K562 (cell line): ENCODE data around the gene ZNF22. TPM values are rescaled to one million over a fixed set of nuclear protein-coding genes. Genes with fewer than 3 reads are reported as not detected.
A peak's percentile ranks its signal among the peaks of the same experiment; 100 is the strongest.

Experiments
- ATAC-seq: fragments of 200-7000 bp; cut with Tn5 transposase; 3 replicates; pipeline ENCODE4 v1.9.1; 2020; ENCODE audit warnings: moderate library complexity
- BruUV-seq: library from RNA; stranded (reverse); fragments of 400-500 nt; replicated peaks from 2 replicates; lab custom pipeline; 2021; lab: Mats Ljungman, UMichigan
- CTCF ChIA-PET: fragments of 300-600 bp; formaldehyde crosslinking; extraction: SDS; loops from one replicate; lab custom pipeline; 2021; ENCODE audit warnings: low intra/inter-chr PET ratio; lab: Yijun Ruan, JAX
- POLR2A ChIA-PET: fragments of 300-600, 350-650 bp; sonication (Branson Sonifier 250); formaldehyde crosslinking; extraction: SDS; loops from one replicate; lab custom pipeline; 2021; ENCODE audit warnings: antibody characterized with exemption, inconsistent platforms; lab: Yijun Ruan, JAX
- DNase-seq, 4 experiments: peaks; one replicate each; pipeline versions ENCODE4 v3.0.0 to v3.0.0-alpha.2; 2011 to 2018; ENCODE audit warnings: low spot score in 3 of 4, mixed read lengths in 3 of 4; ENCODE audit errors: extremely low read depth in 1 of 4
- FAIRE-seq: peaks from 2 replicates; lab custom pipeline; 2011; peaks lifted over from hg19 to GRCh38; lab: Jason Lieb, UNC
- H2AFZ ChIP-seq: 2 replicates; pipeline ENCODE4 v1.6.0; 2011; ENCODE audit warnings: low read depth, low read length, control low read depth, inconsistent platforms
- H3K27ac ChIP-seq: fragments of 200-600 bp; 3 replicates; pipeline ENCODE4 v1.8.0; 2011; ENCODE audit warnings: low read depth, mild to moderate bottlenecking, control low read depth, inconsistent platforms, low read length, moderate library complexity, mixed read lengths; ENCODE audit errors: extremely low read depth
- H3K27me3 ChIP-seq, 2 experiments: fragments of 300-600 bp in 1 of 2; 2 replicates in 1 of 2; 3 replicates in 1 of 2; pipeline versions ENCODE4 v1.6.0 to v1.8.0; 2011; ENCODE audit warnings: inconsistent platforms in 2 of 2, low read length in 2 of 2, mild to moderate bottlenecking in 1 of 2, mixed read lengths in 1 of 2, moderate library complexity in 1 of 2; ENCODE audit not compliant: control insufficient read depth in 2 of 2, insufficient read depth in 2 of 2
- H3K36me3 ChIP-seq: fragments of 300-600 bp; 3 replicates; pipeline ENCODE4 v1.8.0; 2011; ENCODE audit warnings: mild to moderate bottlenecking, low read length, inconsistent platforms; ENCODE audit not compliant: control insufficient read depth, insufficient read depth
- H3K4me1 ChIP-seq, 2 experiments: fragments of 200-600 bp in 1 of 2; replicated peaks in 1 of 2; 2 replicates in 1 of 2; 3 replicates in 1 of 2; pipeline versions ENCODE4 v1.5.1 to v1.8.0; 2011; ENCODE audit warnings: inconsistent platforms in 2 of 2, low read length in 2 of 2, mild to moderate bottlenecking in 1 of 2, mixed read lengths in 1 of 2, moderate library complexity in 1 of 2; ENCODE audit not compliant: control insufficient read depth in 2 of 2, insufficient read depth in 2 of 2
- H3K4me2 ChIP-seq: 2 replicates; pipeline ENCODE4 v1.6.1; 2011; ENCODE audit warnings: low read length, control low read depth, inconsistent platforms, mixed read lengths; ENCODE audit not compliant: insufficient read depth
- H3K4me3 ChIP-seq: fragments of 200-600 bp; sonication (generic), shearing (Covaris generic); 2 replicates; pipeline ENCODE4 v1.5.1; 2016; ENCODE audit warnings: control low read depth, inconsistent platforms
- H3K79me2 ChIP-seq: fragments of 200-600 bp; 3 replicates; pipeline ENCODE4 v1.8.0; 2011; ENCODE audit warnings: low read length, inconsistent platforms; ENCODE audit not compliant: control insufficient read depth, insufficient read depth
- H3K9ac ChIP-seq, 2 experiments: 2 replicates each; pipeline versions ENCODE4 v1.6.0 to v1.6.1; 2011; ENCODE audit warnings: low read depth in 2 of 2, low read length in 2 of 2, control low read depth in 1 of 2, inconsistent platforms in 1 of 2, mild to moderate bottlenecking in 1 of 2, mixed read lengths in 1 of 2; ENCODE audit not compliant: insufficient read depth in 1 of 2
- H3K9me1 ChIP-seq: one replicate; pipeline ENCODE4 v1.6.0; 2011; ENCODE audit warnings: inconsistent platforms, mild to moderate bottlenecking, low read length, moderate library complexity; ENCODE audit not compliant: control insufficient read depth, insufficient read depth
- H3K9me3 ChIP-seq: replicated peaks from 2 replicates; pipeline ENCODE4 v1.5.1; 2011; ENCODE audit warnings: low read depth, low read length, inconsistent platforms; ENCODE audit not compliant: control insufficient read depth, insufficient read depth
- H4K20me1 ChIP-seq: replicated peaks from 2 replicates; pipeline ENCODE4 v1.6.1; 2011; ENCODE audit warnings: low read length, inconsistent platforms, mixed read lengths; ENCODE audit not compliant: control insufficient read depth, insufficient read depth
- BACH1 ChIP-seq: fragments of 200-800 bp; sonication (Bioruptor generic); IDR thresholded peaks from 2 replicates; pipeline ENCODE4 v1.6.1; 2016; ENCODE audit warnings: missing genetic modification characterization, missing compliant biosample characterization
- ETS1 ChIP-seq: conservative IDR thresholded peaks from 2 replicates; pipeline ENCODE4 v1.6.1; 2011; ENCODE audit warnings: low read depth, mild to moderate bottlenecking, low read length; ENCODE audit not compliant: control insufficient read depth
- FOXK2 ChIP-seq, 2 experiments: fragments of 450-650 bp; IDR thresholded peaks in 1 of 2; conservative IDR thresholded peaks in 1 of 2; 2 replicates each; pipeline ENCODE4 v1.6.1; 2016; ENCODE audit warnings: low read depth in 2 of 2, mild to moderate bottlenecking in 1 of 2
- GABPB1 ChIP-seq: sonication (generic); formaldehyde crosslinking; IDR thresholded peaks from 2 replicates; pipeline ENCODE4 v1.8.0; 2022; ENCODE audit warnings: mild to moderate bottlenecking, missing genetic modification reagents
- PHB2 ChIP-seq: fragments of 450-650 bp; IDR thresholded peaks from 2 replicates; pipeline ENCODE4 v1.6.1; 2017; ENCODE audit warnings: low read depth
- PTBP1 ChIP-seq: fragments of 200-400 bp; formaldehyde crosslinking; IDR thresholded peaks from 2 replicates; pipeline ENCODE4 v1.6.1; 2017; ENCODE audit warnings: low read depth, low read length
- TBP ChIP-seq: optimal IDR thresholded peaks from 2 replicates; pipeline ENCODE3; 2011; ENCODE audit warnings: low read depth, low read length, improper control_type of control experiment
- ZNF445 ChIP-seq: fragments of 250-450 bp; sonication (Bioruptor Pico); IDR thresholded peaks from 2 replicates; pipeline ENCODE4 v1.4.0; 2020; ENCODE audit warnings: low read depth, mild to moderate bottlenecking, moderate library complexity
- ZZZ3 ChIP-seq: fragments of 450-650 bp; IDR thresholded peaks from 2 replicates; pipeline ENCODE4 v1.6.1; 2016; ENCODE audit warnings: antibody characterized with exemption, mild to moderate bottlenecking, moderate library complexity
- WGBS: fragments of 100-300 bp; shearing (Covaris generic); methylation state at CpG from one replicate; pipeline ENCODE4 v1.1.6; 2016; ENCODE audit warnings: low coverage, mixed read lengths; ENCODE audit not compliant: insufficient coverage; ENCODE audit errors: missing lambda C conversion rate; 5-methylcytosine and 5-hydroxymethylcytosine counted together
- in situ Hi-C: fragments of 300-500 bp; cut with MboI; formaldehyde crosslinking; loops from 4 replicates; pipeline ENCODE4 v1.15.0; 2018; ENCODE audit warnings: inconsistent platforms, mixed read lengths
- intact Hi-C: fragments of 100-400 bp; cut with micrococcal nuclease; formaldehyde crosslinking; loops from 2 replicates; pipeline ENCODE4 v1.14.2; 2022
- polyA plus RNA-seq, 8 experiments: library from polyadenylated mRNA; depleted of rRNA in 4 of 8; stranded (reverse) in 5 of 8; unstranded in 3 of 8; fragments of >200 nt; fragmentation: Nextera tagmentation in 2 of 8; fragmentation: Illumina TruSeq in 1 of 8; extraction: Ambion mirVana in 2 of 8; extraction: Trizol in 1 of 8; gene quantifications; 2 replicates each; pipeline versions ENCODE4 v1.2.1 to v1.2.3, GENCODE V29; 2011 to 2014; ENCODE audit warnings: inconsistent platforms in 1 of 8, missing spikeins in 1 of 8
- total RNA-seq, 7 experiments: library from RNA; depleted of rRNA in 6 of 7; stranded (reverse); fragments of >200 nt in 6 of 7; fragmentation: Illumina TruSeq in 2 of 7; extraction: Trizol in 2 of 7; gene quantifications; 2 replicates each; pipeline versions ENCODE4 v1.2.1 to v1.2.3, GENCODE V29; 2011 to 2021; ENCODE audit warnings: low replicate concordance in 1 of 7
- TF ChIP-seq, protein P1 (sequence below): fragments of 250-450 bp; sonication (Bioruptor Pico); IDR thresholded peaks from 2 replicates; pipeline ENCODE4 v1.8.0; 2021; ENCODE audit warnings: moderate library complexity, mild to moderate bottlenecking, inconsistent platforms
- TF ChIP-seq, protein P2 (sequence below): fragments of 450-650 bp; IDR thresholded peaks from 2 replicates; pipeline ENCODE4 v1.6.1; 2017; ENCODE audit warnings: mild to moderate bottlenecking, moderate library complexity
- TF ChIP-seq, protein P3 (sequence below): fragments of 450-650 bp; IDR thresholded peaks from one replicate; pipeline ENCODE4 v1.6.1; 2018; ENCODE audit warnings: mild to moderate bottlenecking, moderate library complexity; ENCODE audit not compliant: partially characterized antibody
- TF ChIP-seq, protein P4 (sequence below): fragments of 250-450 bp; sonication (Bioruptor Pico); IDR thresholded peaks from 2 replicates; pipeline ENCODE4 v1.8.0; 2021; ENCODE audit warnings: moderate library complexity, mild to moderate bottlenecking, inconsistent platforms
- TF ChIP-seq, protein P5 (sequence below): fragments of 250-450 bp; sonication (Bioruptor Pico); IDR thresholded peaks from 2 replicates; pipeline ENCODE4 v1.6.1; 2021; ENCODE audit warnings: mild to moderate bottlenecking

The ZNF22 gene
- total and polyA plus RNA-seq, 9 of the 15 experiments (the other 6 are each of a cell fraction or from before 2014, with no cell fraction given), result 36.2 to 98.7 (median 51.2) TPM

GRCh38 chr10:44992070-44992731 lies 8.5 kb upstream of the ZNF22 start:
- Histone ChIP-seq H3K79me2 (no peaks in the 10 kb centered on the region), H4K20me1 (0 out of 2 replicates have a peak, but pooled peaks cover 3% of the 10 kb centered on the region), H3K4me2 (no peak overlapping the region), H3K27me3 (peaks cover 31 to 67% of the 10 kb centered on the region in 2 experiments), H3K36me3 (no peaks in the 10 kb centered on the region), H3K4me3 (no peak overlapping the region), H3K9ac (peak overlapping the region in 1 of 2 experiments; percentile 21; a peak in 1 of 4 replicates), H3K27ac (no peak overlapping the region), H2AFZ (no peak overlapping the region), H3K9me1 (no peaks in the 10 kb centered on the region), H3K4me1 (peaks cover 0 to 5% of the 10 kb centered on the region in 2 experiments; a peak in 3 of 5 replicates), H3K9me3 (no peaks in the 10 kb centered on the region)
- in situ Hi-C loops (no loop called here), intact Hi-C loops (no loop called here)
- no peak for DNase-seq
- CTCF ChIA-PET, result no interaction called here
- FAIRE-seq, result no peak
- POLR2A ChIA-PET, result interaction anchor here (0.7 to 1.3 kb wide), 3 partner anchors 10 to 13 kb away, joined by 3 to 4 read pairs (median 3); partner anchors contain the start of gene DEPP1
- 3% methylated on average over 11 of the region's 11 CpGs for WGBS
- no peak for ATAC-seq
- BruUV-seq, result no TSS peak
- TF ChIP-seq, protein P1, sequence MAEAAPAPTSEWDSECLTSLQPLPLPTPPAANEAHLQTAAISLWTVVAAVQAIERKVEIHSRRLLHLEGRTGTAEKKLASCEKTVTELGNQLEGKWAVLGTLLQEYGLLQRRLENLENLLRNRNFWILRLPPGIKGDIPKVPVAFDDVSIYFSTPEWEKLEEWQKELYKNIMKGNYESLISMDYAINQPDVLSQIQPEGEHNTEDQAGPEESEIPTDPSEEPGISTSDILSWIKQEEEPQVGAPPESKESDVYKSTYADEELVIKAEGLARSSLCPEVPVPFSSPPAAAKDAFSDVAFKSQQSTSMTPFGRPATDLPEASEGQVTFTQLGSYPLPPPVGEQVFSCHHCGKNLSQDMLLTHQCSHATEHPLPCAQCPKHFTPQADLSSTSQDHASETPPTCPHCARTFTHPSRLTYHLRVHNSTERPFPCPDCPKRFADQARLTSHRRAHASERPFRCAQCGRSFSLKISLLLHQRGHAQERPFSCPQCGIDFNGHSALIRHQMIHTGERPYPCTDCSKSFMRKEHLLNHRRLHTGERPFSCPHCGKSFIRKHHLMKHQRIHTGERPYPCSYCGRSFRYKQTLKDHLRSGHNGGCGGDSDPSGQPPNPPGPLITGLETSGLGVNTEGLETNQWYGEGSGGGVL (CRISPR knock-in tag), result no peak
- TF ChIP-seq ZZZ3, result no peak
- no peak for TF ChIP-seq ETS1
- TF ChIP-seq, protein P2, sequence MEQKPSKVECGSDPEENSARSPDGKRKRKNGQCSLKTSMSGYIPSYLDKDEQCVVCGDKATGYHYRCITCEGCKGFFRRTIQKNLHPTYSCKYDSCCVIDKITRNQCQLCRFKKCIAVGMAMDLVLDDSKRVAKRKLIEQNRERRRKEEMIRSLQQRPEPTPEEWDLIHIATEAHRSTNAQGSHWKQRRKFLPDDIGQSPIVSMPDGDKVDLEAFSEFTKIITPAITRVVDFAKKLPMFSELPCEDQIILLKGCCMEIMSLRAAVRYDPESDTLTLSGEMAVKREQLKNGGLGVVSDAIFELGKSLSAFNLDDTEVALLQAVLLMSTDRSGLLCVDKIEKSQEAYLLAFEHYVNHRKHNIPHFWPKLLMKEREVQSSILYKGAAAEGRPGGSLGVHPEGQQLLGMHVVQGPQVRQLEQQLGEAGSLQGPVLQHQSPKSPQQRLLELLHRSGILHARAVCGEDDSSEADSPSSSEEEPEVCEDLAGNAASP, result no peak
- TF ChIP-seq, protein P3, sequence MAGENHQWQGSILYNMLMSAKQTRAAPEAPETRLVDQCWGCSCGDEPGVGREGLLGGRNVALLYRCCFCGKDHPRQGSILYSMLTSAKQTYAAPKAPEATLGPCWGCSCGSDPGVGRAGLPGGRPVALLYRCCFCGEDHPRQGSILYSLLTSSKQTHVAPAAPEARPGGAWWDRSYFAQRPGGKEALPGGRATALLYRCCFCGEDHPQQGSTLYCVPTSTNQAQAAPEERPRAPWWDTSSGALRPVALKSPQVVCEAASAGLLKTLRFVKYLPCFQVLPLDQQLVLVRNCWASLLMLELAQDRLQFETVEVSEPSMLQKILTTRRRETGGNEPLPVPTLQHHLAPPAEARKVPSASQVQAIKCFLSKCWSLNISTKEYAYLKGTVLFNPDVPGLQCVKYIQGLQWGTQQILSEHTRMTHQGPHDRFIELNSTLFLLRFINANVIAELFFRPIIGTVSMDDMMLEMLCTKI, result no peak
- TF ChIP-seq, protein P4, sequence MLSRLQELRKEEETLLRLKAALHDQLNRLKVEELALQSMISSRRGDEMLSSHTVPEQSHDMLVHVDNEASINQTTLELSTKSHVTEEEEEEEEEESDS (CRISPR knock-in tag), result no peak
- no peak for TF ChIP-seq FOXK2 (conservative IDR thresholded peaks at IDR 0.05 in 1 of 2, IDR thresholded peaks at IDR 0.05 in 1 of 2; ENCODE audit: low read depth in 2 of 2)
- TF ChIP-seq PHB2, result no peak
- TF ChIP-seq, protein P5, sequence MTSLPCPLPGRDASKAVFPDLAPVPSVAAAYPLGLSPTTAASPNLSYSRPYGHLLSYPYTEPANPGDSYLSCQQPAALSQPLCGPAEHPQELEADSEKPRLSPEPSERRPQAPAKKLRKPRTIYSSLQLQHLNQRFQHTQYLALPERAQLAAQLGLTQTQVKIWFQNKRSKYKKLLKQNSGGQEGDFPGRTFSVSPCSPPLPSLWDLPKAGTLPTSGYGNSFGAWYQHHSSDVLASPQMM (CRISPR knock-in tag), result no peak
- no peak for TF ChIP-seq BACH1
- no peak for TF ChIP-seq PTBP1
- TF ChIP-seq GABPB1 (CRISPR knock-in tag), result no peak
- TF ChIP-seq ZNF445 (CRISPR knock-in tag), result no peak
- TF ChIP-seq TBP, result no peak
